HG03108 (cell line): ENCODE measurements around the gene GZF1.

Source experiments
- ATAC-seq: cut with Tn5 transposase; IDR thresholded peaks from one replicate; pipeline ENCODE4 v1.9.1; 2021; ENCODE audit warnings: moderate library complexity; ENCODE audit not compliant: unreplicated experiment

GZF1 gene

DNA sequence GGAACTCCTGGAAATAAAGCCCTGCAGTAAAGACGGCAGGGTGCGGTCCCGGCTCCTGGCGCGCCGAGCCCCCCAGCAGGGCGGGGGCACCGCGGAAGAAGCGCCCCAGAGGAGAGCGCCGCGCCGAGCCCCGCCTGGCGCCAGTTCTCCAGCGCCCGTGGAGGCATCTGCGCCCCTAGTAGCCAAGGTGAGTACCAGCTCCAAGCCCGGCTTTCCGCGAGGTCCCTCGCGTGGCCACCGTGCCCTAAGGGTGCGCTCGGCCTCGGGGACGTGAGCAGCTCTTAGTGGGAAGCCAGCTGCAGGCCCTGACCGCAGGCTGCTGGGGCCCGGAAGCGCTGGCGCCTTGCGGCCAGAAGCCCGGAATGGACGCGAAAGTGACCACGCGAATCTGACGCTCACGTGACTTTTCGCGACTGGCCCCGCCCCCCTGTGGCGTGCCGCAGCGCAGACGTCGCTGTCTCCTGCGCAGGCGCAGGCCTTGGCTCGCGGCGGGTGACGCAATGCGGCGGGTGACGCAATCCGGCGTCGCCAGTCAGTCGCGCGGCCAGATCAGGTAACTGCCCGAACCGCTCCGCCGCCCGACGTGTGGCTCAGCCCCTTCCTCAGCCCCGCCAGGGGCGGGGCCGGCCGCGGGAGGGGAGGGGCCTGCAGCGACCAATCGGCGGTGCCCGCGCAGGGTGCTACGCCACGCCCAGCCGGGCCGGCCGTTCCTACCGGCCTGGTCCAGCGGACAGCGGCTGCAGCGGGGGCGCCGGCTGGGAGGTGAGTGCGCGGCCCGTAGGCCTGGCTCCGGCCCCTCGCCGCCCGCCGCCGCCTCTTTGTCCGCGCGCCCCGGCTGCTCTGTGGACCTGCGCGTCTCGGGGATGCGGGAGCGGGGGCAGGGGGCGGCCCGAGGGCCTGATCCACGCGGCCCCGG lies at the start of gene GZF1:
TSS of gene GZF1 (plus strand) at position 707 of the 916 bp plus-strand sequence. CDS start 2,202 bp downstream, outside the sequence.
- peak; percentile 53 for ATAC-seq

DNA sequence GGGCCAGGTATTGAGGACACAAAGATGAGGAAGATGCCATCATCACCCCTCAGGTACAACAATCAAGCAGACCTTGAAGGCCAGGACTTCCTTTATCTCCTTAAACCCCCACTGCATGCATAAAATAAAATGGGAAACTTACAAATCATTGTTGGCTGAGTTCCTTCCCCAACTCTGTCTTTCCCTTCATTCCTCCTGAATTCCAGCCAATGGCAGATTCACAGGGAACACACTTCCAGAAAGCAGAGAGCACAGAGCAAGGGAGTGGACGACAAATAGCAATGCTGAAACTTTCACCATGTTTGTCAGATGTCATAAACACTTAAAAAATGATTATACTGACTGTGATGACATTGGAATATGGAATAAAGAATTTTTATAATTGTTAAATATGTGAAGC lies 48.7 kb upstream of the GZF1 start:
- ATAC-seq: no peak

DNA sequence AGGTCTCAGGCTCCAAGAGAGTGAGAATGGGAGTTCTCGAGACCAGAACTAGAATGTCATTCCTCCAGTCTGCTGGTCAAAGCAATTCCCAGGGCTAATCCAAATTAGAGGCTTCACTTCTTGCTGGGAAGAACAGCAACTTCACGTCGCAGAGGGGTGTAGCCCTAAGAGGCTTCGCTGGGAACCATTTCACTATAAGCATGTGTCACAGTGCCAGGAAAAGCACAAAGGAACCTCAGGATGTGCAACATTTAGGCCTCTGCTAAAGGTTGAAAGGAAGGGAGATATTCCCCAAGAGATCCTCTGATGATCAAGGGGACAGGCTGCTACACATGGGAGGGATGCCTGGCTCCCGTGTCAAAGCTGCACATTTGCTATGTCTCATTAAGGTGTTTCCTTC lies 47.3 kb upstream of the GZF1 start:
- no peak for ATAC-seq

DNA sequence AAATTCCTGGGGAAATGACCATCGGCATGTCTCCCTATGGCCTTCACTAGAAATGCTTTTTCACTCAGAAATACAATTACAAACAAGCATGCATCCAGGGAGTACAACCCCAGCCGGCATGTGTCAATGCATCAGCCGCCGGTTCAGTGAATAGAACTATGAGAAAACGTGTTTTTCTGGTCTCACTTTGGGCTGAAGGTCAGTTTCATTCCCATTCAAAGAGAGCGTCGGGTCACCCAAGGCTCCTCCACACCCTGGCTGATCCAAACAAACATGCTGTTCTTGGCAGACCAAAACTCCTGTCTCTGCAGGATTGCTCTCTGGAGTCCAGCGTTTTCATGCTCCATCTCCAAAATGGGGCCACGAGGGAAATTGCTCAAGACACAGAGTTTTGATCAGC lies 46.9 kb upstream of the GZF1 start:
- ATAC-seq: no peak

DNA sequence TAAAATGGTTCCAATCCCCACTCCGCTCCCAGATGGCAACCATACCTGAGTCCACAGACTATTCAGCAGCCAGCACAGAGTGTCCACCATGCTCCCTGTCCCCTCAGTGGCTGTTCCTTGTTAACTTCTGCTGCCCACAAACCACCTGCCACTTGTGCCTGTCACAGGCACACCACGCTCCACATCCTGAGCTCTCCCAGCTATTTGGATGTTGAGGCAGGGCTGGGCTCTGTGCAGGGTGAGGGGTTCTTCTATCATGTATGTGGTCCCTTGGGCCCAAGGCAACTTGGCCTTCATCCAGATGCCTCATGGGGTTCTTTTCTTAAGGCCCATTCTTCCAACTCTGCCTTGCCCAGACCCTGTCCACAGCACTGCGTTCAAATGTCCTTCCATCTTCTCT lies 45.4 kb upstream of the GZF1 start:
- no peak for ATAC-seq

DNA sequence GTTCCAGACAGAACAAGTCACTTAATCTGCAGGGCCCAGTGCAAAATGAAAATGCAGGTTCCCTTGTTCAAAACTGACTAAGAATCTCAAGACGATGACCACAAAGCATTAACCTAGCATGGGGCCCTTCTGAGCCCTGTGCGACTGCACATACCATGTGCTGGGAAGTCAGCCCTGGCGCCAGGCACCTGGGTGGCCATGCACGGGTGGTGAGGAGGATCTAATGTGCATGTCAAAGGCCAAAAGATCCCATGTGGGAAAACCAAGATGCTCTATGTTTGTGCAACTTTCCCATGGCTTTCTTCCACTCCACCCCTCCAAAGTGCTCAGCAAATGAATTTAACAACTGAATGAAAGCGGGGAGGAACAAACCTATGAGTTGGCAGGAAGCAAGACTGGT lies 44.9 kb upstream of the GZF1 start:
- ATAC-seq: no peak

DNA sequence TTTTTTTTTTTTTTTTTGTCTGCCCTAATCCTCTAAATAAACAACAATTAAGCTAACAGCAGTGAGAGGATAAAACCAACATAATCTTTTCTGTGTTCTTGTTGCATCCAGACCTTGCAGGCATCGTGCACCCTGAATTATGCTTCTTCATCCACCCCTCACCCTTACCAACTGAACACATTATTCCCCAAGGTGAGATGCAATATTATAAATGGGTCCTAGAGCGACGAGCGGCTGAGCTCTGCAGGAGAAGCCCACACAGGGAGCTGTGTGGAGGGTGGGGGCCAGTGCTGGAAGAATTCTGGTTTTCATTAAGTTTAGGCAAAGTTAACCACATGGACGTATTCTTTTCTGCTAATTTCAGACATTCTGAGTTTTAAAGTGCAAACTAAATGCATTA lies 43.6 kb upstream of the GZF1 start:
- ATAC-seq: no peak

DNA sequence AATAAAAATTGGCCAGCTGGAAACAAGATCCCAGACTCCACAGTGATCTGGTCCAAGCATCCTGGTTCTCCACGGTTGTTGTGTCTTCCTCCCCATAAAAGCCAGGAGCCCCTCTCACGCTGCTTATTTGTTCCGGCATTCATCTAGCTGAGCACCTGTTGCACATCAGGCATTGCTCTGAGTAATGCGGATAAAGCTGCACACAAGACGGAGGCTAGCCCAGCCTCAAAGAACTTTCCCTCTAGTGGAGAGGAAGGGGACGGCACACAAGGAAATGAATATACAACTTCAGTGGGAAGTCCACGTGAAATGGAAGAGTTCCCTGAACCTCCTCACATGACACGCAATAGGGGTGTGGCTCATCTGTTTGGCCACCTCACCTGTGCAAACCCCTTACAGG lies 41.7 kb upstream of the GZF1 start:
- ATAC-seq: no peak

DNA sequence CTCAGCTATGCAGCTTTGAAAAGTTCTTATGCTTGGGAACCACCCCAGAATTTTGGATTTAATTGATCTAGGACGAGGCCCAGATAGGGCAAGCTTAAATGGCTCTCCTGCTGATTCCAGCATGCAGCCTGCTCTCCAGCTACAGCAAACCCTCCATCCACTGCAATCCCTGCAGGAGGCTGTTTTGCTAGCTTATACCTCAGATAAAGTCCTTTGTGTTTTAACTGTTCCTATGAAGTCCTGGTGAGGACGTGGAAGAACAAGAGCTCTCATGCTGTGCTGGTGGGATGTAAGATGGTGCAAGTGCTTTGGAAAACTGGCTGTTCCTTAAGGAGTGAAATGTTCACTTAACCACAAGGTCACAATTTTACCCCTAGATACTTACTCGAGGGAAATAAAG lies 36.9 kb upstream of the GZF1 start:
- ATAC-seq: no peak

DNA sequence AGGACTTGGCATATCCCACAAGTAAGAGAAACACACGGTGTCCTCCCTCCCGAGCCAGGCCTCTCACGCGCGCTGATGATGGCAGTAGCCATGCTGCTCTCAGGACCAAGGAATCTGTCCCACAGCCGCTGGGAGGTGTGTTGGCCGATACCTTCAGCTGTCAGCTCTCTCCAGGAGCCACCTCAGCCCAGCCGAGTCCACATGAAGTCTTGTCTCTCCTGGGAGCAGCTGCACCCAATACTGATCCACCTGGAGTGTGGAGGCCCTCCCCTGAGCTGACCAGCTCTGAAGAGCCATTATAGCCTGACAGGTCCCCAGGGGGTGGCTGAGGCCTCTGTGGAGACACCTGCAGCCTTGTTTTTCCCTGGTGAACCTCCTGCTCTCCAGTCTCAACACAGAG lies 35.2 kb upstream of the GZF1 start:
- no peak for ATAC-seq

DNA sequence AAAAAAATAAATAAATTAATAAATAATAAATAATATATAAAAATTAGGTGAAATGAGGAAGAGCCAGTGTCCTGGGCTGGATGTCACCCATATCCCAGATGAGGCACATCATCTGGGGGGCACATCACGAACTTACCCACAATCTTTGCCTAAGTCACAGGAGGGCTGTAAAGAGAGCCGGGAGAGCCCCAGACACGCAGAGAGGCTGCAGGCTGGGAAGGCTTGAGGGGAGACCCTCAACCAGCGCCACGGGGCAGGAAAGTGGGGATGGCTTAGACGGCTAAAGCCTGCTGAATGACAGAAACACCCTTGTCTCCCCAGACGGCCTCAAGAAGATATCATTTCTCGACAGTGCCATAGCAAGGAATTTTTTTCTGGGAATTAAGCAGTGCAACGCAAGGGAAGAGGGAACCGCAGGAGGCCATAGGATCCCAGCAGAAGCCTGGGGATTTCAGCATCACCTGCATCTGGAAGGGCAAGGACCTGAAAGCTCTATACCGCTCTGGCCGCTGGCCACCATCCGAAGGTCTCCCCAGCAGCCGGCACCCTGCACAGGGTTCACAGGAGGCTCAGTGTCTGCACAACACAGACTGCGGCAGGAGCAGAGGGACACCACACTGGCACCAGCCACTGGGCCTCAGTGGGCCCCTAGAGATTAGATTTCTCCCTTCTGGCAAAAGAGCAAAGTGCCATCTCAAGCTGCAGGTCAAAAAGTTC lies 34.2 kb upstream of the GZF1 start:
- ATAC-seq: no peak

DNA sequence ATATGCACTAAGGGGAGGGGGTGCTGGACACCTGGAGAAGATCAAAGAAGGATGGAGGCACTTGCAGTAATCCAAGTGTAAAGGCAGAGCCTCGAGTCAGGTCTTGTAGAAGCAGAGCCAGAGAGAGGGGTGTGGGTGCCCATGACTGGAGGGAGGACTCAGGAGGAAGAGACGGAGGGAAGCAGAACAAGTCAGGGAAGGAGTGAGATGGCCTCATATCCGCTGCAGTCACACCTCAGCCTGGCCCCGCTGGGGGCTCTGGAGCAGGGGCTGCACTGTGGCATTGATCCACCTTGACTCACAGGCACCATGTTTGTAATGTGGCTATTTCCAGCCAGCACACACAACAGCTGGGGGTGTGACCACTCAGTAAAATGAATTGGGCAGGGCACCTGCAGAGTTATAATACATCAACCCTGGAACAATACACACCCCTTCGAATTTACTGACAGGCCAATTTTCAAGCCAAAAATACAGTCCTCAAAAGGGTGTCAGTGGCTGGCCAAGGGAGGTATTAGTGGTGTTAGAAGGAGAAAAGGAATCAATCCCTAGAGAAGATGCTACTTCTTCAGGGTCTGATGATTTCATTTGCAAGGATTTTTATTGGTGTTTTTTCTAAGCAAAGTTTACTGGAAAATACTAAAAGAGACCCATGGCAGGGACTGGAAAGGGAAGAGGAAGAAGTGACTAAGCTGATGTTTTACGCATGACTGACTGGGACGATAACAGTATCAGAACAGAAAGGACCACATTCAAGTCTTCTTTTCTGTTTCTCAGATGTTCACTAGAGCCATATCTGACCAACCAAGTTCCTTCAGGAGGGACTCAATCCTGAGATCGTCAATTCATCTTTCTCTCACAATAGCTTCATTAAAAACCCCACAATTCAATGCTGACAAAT lies 30.3 kb upstream of the GZF1 start:
- ATAC-seq: no peak

DNA sequence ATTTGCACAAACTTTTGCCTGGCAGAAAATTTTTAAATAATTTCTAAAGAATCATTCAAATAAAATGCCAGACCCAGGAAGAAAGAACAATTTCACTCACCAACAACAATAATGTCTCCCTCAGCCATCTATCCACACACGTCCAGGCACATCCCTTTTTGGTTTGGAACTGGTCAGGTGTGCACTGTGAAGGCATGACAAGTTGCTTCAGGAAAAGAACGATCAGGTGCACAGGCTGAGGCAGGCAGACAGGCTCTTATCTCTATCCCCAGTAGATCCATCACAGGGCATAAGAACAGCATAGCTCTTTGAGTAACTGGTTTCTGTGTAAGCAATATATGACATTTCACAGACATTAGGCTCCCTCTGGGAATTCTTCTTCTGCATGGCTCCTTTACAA lies 29.5 kb upstream of the GZF1 start:
- ATAC-seq: no peak

DNA sequence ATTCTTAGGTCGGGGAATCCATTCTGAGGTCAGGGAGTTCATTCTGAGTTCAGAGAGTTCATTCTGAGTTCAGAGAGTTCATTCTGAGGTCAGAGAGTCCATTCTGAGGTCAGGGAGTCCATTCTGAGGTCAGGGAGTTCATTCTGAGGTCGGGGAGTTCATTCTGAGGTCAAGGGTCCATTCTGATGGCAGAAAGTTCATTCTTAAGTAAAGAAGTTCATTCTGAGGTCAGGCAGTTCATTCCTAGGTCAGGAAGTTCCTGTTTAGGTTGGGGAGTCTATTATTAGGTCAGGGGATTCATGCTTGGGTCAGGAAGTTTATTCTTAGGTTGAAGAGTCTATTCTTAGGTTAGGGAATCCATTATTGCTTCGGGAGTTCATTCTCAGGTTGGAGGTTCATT lies 27.9 kb upstream of the GZF1 start:
- no peak for ATAC-seq

DNA sequence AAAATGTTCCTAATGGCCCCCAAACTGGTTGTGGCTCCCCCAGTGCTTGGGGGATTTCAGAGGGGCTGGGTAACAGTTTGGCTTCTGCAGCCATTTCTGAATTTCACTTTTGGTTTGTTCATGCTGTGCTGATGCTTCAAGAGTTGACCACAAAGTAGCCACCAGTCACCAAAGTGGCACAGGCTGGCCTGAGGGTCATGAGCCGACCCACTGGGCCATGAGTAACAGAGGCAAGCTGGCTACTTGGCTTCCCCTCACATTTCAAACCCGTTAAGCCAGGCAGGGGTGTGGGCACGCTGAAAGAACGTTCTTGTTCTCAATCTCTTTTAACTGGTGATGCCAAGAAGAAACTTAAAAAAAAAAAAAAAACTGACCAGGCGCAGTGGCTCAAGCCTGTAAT lies 26.5 kb upstream of the GZF1 start:
- no peak for ATAC-seq

DNA sequence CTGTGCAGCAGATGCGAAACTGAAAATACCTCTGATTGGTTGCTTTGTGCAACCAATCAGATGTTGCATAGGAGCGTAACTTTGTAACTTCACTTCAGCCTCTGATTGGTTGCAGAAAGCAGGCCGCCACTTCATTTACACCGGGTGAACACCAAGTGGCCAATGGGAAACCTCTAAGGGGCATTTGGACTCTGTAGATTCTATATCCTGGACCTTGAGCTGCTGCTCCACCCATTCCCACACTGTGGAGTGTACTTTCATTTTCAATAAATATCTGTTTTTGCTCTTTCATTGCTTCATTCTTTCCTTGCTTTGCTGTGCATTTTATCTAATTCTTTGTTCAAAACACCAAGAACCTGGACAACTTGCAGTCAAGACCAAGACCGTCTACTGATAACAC lies 25.5 kb upstream of the GZF1 start:
- ATAC-seq: no peak

DNA sequence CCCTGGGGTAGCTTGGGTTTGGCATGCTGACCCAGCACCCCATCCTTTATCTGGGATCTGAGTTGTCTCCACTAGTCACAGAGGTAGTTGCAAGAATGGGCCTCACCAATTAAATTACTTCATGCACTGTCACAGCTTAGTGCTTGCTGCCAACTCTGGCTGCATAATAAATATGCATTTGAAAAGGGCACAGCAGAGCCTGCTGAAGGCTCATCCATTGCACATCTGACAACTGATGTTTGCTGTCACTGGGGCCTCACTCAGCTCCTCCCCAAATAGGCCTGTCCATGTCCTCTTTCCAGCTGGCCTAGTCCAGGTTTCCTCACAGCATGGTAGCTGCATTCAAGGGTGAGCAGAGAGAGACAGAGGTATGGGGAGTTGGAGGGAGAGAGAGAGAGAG lies 24.7 kb upstream of the GZF1 start:
- ATAC-seq: no peak

DNA sequence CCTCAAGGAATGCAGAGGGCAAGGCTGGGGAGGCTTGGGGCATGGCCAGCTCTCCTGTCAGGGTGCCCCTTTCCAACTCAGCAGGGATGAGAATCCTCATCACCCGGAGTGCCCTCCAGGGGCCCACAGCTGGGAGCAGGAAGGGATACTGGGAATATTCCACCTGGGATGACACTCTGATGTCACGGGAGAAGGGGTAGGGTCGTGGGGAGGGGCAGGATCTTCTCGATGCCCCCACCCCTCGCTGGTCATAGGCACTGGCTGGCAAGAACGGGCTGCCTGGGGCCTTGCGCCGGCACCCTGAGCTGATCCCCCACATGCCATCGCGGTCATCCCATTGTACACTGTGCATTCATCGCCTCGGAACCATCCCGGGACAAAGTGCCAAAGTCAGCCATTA lies 22.0 kb upstream of the GZF1 start:
- no peak for ATAC-seq

DNA sequence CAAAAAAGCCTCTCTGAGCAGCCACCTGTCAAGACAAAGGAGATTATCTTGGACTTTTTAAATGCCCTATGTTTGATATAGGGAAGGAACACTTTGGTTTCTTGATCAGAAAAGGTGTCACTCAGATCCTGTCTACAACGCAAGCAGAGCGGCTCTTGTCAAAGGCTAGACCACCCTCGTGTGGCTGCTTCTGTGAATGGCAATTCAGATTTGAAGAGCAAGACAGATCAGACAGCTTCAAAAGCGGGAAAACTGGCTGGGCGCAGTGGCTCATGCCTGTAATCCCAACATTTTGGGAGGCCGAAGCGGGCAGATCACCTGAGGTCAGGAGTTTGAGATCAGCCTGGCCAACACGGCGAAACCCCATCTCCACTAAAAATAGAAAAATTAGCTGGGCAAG lies 21.5 kb upstream of the GZF1 start:
- no peak for ATAC-seq

DNA sequence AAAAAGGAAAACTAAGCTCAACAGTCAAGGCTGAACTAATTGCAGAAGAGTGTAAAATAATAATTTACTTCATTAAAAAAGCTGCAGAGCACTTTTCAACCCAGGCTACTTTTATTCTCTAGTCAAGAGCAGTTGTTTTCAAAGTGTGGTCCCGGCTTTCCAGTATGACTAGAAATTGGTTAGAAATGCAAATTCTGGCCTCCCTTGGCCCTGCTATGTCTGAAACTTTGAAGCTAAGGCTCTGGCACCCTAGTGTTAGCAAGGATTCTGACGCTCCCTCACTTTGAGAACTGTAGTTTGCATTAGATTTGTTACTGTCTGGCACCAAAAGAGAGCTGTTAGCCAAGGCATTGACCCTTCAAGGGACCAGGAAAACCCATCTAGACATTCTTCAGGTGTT lies 20.9 kb upstream of the GZF1 start:
- ATAC-seq: no peak

DNA sequence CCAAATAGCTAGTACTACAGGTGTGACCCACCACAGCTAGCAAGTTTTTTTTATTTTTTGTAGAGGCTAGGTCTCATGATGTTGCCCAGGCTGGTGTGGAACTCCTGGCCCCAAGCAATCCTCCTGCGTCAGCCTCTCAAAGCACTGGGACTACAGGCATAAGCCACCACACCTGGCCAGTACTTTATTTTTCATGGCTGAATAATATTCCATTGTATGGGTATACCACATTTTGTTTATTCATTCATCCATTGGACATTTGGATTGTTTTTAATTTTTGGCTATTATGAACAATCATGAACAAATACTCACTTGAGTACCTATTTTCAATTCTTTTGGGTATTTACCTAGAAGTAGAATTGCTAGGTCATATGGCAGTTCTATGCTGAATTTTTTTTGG lies 18.4 kb upstream of the GZF1 start:
- no peak for ATAC-seq
